GM15510 (cell line): Measurements from ENCODE around the gene CFAP97D2.
A peak's percentile ranks its signal among the peaks of the same experiment; 100 is the strongest.

Source experiments
- POLR2A ChIP-seq: IDR thresholded peaks from 3 replicates; pipeline ENCODE4 v1.6.1; 2011; ENCODE audit warnings: borderline replicate concordance; ENCODE audit not compliant: insufficient read length; ENCODE audit errors: extremely low read depth

Gene CFAP97D2

GRCh38 chr13:114179087-114179658 lies at the start of gene CFAP97D2:
TSS of gene CFAP97D2 (plus strand) at chr13:114179257. CDS start at chr13:114179331, 74 bp downstream.
- no peak for TF ChIP-seq POLR2A

- TF ChIP-seq POLR2A, result no peak
These were observed 49.4 kb upstream of the CFAP97D2 start for GRCh38 chr13:114129649-114130062.

GRCh38 chr13:114130131-114130836 lies 48.8 kb upstream of the CFAP97D2 start:
- TF ChIP-seq POLR2A, result no peak

GRCh38 chr13:114130837-114131582 lies 48.0 kb upstream of the CFAP97D2 start:
- TF ChIP-seq POLR2A, result no peak

GRCh38 chr13:114131583-114132418 lies 47.3 kb upstream of the CFAP97D2 start:
- no peak for TF ChIP-seq POLR2A

- TF ChIP-seq POLR2A, result peak; percentile 79
These were observed 46.5 kb upstream of the CFAP97D2 start, which contains the start of gene RASA3 for GRCh38 chr13:114132419-114133121. TSS of gene RASA3 (minus strand) at chr13:114132623. CDS start at chr13:114132489, 134 bp downstream.

GRCh38 chr13:114134111-114134943 lies 44.7 kb upstream of the CFAP97D2 start:
- no peak for TF ChIP-seq POLR2A

GRCh38 chr13:114134944-114135610 lies 44.0 kb upstream of the CFAP97D2 start:
- TF ChIP-seq POLR2A, result no peak

GRCh38 chr13:114135731-114136171 lies 43.3 kb upstream of the CFAP97D2 start:
- TF ChIP-seq POLR2A, result no peak

- TF ChIP-seq POLR2A, result no peak
These were observed 42.5 kb upstream of the CFAP97D2 start for GRCh38 chr13:114136576-114136975.

GRCh38 chr13:114140131-114140905 lies 38.7 kb upstream of the CFAP97D2 start:
- TF ChIP-seq POLR2A, result no peak

- no peak for TF ChIP-seq POLR2A
These were observed 38.2 kb upstream of the CFAP97D2 start for GRCh38 chr13:114140906-114141250.
